ENCODE data around the gene ABHD10.

DNA sequence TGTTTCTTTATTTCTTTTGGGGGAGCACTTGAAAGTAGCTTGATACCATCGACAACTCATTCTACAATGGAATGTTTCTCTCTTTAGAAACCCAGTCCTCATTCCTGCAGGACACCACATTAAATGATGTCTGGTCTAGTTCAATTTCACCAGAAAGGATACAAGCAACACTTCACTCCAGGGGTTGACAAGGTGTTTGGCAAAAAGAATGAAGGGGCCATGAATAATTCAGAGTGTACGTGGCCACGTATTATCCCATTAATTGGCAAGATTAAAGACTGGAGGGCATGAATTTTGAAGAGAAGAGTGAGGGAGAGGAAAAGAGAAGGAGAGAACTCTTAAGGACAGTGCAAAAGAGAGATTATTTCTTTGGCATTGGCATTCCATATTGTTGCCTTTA, 56.4 kb downstream of the ABHD10 start:
- TF ChIP-seq RFX5 (IDR thresholded peaks at IDR 0.05) (no peak), MYC (IDR thresholded peaks at IDR 0.05; ENCODE audit: borderline replicate concordance, low read length) (no peak), JUN (IDR thresholded peaks at IDR 0.05) (no peak), RAD21 (conservative IDR thresholded peaks at IDR 0.05 in 1 of 2, IDR thresholded peaks at IDR 0.05 in 1 of 2) (no peak), JUNB (IDR thresholded peaks at IDR 0.05) (no peak)
- TF ChIP-seq, protein P1, sequence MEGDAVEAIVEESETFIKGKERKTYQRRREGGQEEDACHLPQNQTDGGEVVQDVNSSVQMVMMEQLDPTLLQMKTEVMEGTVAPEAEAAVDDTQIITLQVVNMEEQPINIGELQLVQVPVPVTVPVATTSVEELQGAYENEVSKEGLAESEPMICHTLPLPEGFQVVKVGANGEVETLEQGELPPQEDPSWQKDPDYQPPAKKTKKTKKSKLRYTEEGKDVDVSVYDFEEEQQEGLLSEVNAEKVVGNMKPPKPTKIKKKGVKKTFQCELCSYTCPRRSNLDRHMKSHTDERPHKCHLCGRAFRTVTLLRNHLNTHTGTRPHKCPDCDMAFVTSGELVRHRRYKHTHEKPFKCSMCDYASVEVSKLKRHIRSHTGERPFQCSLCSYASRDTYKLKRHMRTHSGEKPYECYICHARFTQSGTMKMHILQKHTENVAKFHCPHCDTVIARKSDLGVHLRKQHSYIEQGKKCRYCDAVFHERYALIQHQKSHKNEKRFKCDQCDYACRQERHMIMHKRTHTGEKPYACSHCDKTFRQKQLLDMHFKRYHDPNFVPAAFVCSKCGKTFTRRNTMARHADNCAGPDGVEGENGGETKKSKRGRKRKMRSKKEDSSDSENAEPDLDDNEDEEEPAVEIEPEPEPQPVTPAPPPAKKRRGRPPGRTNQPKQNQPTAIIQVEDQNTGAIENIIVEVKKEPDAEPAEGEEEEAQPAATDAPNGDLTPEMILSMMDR (IDR thresholded peaks at IDR 0.05), result no peak
